Measurements from ENCODE around the gene CRADD.

The CRADD gene

DNA sequence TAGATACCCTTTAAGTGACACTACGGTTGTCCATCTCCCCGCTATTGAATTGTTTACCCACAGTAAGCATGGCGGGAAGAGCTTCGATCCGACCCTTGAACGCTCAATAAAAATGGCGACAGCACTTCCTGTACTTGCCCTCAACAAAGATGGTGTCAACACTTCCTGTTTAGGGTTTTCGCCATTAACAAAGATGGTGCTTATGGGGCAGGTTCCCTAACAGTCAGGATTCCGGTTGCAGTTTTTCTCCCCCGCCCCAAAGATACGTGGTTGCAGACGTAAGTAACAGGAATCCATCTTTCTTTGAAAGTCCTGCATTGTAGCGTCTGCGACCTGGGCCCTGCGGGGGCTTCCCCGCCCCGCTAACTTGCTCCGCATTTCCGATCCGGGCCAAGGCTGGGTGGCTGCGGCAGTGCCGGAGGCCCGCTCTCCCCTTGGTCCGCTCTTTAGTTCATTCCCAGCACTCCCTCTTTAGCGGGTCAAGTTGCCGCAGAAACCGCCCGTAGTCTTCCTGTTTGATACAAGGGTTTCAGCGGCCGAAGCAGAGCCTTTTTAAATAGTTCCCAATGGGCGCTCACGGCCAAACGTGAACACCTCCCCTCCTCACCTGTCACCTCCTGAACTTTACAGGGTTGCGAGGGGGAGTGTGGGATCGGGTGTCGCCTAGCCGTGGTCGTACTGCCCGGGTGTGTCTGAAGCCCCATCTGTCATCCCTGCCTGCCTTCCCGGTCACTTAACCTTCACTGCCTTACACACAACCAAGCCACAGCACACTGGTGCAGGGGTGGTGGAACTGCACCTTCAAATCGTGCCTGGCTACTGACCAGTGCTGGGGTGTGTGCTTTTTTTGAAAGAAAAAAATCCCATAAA is at the start of gene CRADD:
CRADD (plus strand) TSS at position 181 of the 870 bp plus-strand sequence.
- TF ChIP-seq, protein P1, sequence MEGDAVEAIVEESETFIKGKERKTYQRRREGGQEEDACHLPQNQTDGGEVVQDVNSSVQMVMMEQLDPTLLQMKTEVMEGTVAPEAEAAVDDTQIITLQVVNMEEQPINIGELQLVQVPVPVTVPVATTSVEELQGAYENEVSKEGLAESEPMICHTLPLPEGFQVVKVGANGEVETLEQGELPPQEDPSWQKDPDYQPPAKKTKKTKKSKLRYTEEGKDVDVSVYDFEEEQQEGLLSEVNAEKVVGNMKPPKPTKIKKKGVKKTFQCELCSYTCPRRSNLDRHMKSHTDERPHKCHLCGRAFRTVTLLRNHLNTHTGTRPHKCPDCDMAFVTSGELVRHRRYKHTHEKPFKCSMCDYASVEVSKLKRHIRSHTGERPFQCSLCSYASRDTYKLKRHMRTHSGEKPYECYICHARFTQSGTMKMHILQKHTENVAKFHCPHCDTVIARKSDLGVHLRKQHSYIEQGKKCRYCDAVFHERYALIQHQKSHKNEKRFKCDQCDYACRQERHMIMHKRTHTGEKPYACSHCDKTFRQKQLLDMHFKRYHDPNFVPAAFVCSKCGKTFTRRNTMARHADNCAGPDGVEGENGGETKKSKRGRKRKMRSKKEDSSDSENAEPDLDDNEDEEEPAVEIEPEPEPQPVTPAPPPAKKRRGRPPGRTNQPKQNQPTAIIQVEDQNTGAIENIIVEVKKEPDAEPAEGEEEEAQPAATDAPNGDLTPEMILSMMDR (IDR thresholded peaks at IDR 0.05), result no peak

DNA sequence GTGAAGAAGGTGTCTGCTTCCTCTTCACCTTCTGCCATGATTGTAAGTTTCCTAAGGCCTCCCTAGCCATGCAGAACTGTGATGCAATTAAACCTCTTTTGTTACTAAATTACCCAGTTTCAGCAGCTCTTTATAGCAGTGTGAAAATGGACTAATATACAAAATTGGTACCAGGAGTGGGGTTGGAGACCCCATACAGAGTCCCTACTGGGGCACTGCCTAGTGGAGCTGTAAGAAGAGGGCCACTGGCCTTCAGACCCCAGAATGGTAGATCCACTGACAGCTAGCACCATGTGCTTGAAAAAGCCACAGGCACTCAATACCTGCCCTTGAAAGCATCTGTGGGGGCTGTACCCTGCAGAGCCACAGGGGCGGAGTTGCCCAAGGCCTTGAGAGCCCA is 44.8 kb upstream of the CRADD start:
- TF ChIP-seq, protein P1 (IDR thresholded peaks at IDR 0.05), result no peak

DNA sequence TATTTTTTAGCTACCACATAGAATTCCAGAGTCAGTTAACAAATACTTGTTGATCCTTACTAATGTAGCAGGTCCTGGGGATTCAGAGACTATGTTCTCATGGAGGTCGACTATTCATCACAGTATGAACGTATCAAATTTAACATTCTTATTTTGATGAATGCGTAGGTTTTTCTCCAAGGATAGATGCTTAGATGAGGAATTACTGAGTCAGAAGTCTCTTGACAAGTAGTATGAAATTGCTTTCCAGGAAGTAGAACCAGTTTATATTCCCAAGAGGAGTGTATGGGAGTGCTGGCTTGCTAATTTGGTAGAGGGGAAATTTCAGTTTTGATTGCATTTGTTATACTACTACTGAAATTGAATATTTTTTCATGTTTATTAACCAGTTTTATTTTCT is 42.8 kb upstream of the CRADD start:
- TF ChIP-seq, protein P1 (IDR thresholded peaks at IDR 0.05), result no peak

DNA sequence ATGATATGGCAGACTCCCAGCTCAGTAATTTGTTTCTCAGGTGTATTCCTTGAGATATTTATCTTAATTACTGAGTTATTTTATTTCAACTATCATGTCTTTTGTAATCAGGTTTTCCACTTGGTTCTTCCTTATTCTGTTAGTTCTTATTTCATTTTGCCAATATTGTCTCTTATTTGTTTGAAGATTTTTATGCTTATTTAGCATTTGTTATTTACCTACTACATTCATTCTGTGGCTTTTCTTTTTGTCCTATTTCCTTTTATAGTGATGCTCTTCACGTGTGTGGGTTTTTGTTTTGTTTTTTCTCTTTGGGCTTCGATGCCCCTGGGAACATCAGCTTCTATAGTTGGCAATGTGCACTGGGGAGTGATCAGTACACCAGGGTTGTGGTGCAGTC is 40.5 kb upstream of the CRADD start:
- TF ChIP-seq, protein P1 (IDR thresholded peaks at IDR 0.05), result no peak

DNA sequence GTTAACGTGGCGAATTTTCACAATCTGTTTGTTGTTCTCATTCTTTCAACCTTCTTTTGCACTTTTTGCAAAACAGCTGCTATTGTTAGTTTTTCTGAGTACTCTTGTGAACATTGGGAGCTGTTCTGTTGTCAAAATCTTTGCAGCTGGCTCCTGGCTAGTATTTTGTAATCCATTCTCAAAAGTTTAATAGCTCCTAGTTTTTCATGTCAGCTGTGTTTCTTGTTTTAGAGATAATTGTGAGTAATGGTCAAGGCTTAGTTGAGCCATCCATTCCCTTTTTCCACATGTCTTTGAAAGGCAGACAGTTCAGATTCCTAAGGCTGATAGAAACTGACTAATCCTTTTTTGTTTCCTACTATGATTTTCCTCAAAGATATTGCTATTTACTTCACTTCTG is 39.1 kb upstream of the CRADD start:
- TF ChIP-seq, protein P1 (IDR thresholded peaks at IDR 0.05), result no peak

DNA sequence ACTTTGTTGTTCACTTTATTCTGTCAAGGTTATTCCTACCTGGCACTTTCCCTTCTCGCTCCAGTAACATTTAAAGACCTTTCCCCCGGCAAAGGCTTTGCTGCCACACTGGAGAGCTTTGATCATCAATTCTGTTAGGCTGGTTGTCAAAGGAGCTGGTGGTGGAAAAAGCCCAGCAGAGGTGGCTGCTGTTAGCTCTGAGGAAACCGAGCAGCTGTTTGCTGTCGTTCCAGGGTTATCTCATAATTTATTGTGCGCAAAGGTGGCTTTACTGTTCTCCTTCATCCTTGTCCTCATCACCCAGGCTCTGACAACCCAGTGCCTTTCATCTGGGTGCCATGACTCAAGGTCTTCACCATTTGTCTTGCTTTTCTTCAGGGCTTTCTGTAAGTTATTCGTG is 38.2 kb upstream of the CRADD start:
- TF ChIP-seq, protein P1 (IDR thresholded peaks at IDR 0.05), result no peak

DNA sequence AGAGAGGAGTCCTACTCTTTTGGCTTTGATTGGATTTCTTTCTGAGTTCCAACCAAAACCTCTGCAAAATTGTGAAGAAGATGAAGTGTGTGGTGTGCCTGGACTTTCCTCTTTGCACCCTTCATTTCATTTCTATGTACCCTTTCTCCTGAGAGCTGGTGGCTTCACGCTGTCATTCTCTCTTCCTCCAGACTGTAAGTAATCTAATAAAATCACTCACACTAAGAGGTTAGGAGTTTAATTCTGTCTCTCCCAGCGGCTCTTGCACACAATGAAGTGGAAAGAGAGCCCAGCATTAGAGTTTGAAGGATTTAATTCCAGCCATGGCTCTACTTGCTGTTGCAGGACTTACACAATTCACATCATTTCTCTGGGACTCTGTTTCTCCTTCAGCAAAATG is 37.8 kb upstream of the CRADD start:
- TF ChIP-seq, protein P1 (IDR thresholded peaks at IDR 0.05), result no peak
